Cardiac septum (tissue), 1 donor: Measurements from ENCODE around the gene C3. TPM values are rescaled to one million over a fixed set of nuclear protein-coding genes. Genes with fewer than 3 reads are reported as not detected.
A peak's percentile ranks its signal among the peaks of the same experiment; 100 is the strongest.
"Not testable (repeated sequence)": the region's sequence is repeated elsewhere in the genome, so short reads cannot be mapped to it uniquely, and the experiment has no call there.

Experiments used
- DNase-seq: peaks from one replicate; pipeline ENCODE4 v3.0.0-alpha.2; 2020; ENCODE audit warnings: low spot score
- intact Hi-C: fragments of 100-400 bp; cut with DNase I; formaldehyde crosslinking; loops from one replicate; pipeline ENCODE4 v1.14.0; 2022
- total RNA-seq: library from RNA; stranded (reverse); fragmentation: NEBNext Ultra II Directional; extraction: Animal tissue kit (Norgen Biotek cat#: 25700); gene quantifications from one replicate; pipeline ENCODE4 v1.2.1, GENCODE V29; 2021
- donor health status: DM: no; HTN: no; CAD: no.

Gene C3
- total RNA-seq, 1 donor from 2014 or later = 50.6 TPM

DNA sequence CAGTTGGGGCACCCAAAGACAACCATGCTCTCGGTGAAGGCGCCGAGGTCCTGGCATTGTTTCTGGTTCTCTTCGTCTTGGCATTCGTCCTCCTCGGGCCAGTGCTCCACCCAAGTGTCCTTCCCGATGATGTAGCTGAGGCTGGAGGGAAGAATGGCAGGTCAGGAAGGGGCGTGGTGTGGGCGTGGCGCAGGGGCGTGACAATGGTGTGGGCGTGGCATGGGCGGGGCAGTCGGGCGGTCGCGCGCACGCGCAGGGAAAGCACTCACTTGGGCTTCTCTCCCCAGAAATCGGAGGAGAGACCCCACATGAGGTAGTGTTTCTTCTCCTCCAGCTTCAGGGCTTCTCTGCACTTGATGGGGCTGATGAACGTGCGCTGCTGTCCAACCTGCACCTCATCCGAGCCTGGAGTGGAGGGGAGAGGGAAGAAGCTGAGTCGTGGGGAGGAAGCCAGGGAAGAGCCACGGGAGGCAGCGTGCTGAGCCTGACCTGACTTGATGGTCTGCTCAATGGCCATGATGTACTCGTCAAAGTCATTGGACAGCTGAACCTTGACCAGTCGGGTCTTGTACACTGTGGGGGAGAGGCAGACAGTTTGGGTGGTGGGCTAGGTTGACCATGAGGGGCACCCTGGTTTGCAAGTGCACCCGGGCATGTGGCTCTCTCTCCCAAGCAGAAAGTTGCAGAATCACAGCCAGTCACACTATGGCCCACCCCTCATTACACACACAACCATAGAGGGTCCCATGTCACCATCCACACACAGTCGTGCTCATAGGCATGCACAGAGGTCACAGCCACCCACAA is 42.4 kb downstream of the C3 start:
- intact Hi-C loops = no loop called here
- no peak for DNase-seq

DNA sequence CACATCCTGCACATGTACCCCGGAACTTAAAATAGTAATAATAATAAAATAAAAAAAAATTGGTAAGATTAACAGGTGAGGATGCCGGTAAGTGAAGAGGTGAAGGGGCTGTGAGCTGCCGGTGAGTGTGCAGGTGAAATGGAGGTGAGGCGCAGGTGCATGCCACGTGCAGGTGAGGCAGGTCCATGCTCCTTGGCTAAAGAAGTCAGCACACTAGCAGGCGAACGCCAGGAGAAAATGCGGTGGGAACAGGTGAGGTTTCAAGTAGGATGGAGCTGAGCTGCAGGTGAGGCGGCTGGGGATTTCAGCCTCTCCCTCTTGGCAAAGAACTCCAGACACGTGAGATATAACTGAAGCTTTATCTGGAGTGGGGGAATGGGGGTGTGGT is 43.0 kb downstream of the C3 start:
- intact Hi-C loops = no loop called here
- no peak for DNase-seq

DNA sequence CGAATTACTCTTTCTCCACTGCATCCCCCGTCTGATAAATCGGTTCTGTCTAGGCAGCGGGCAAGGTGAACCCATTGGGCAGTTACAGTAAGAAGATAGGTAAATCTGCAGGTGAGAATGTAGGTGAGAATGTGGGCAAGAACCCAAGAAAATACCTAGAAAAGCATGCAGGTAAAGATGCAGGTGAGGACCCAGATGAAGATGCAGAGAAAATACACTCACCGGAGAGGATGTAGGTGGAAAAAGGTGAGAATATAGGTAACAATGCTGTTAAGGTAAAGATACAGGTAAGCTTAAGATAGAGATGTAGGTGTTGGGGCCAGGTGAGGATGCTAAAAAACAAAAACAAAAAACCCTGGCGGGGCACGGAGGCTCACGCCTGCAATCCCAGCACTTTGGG is 44.2 kb downstream of the C3 start:
- no peak for DNase-seq
- intact Hi-C loops = no loop called here

DNA sequence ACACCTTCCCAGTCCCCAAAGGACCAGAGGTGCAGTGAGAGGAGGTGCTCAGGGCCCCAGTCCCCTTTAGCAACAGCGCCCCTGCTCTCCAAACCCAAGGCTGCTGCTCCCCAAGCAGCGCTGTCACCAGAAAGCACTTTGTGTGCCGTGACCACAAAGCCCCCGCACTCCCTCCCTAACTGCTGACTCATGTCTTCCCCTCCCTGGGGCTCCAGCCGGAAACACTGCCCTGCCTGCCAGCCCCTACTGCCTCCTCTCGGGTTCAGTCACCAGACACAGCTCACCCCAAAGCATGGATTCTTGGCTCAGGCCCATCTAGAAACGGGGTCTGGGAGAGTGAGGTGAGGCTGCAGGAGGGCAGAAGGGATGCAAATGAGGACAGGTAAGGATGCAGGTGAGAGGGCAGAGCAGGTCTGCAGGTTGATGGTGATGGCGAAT is 45.6 kb downstream of the C3 start:
- peak; percentile 86 for DNase-seq
- intact Hi-C loops = no loop called here

DNA sequence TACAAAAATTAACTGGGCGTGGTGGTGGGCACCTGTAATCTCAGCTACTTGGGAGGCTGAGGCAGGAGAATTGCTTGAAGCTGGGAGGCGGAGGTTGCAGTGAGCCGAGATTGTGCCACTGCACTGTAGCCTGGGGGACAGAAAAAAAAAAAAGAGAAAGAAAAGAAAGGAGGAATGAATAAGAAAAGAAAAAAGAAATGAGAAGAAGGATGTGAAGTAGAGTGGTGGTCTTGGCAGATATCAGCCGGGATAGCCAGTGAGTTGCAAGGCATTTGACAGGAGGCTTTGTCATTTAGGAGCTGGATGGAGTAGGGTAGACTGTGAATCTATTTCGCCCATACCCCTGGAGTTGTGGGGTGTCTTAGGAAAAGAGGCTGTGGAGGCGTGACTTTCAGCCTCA is 46.0 kb downstream of the C3 start:
- intact Hi-C loops, DNase-seq: not testable (repeated sequence)

DNA sequence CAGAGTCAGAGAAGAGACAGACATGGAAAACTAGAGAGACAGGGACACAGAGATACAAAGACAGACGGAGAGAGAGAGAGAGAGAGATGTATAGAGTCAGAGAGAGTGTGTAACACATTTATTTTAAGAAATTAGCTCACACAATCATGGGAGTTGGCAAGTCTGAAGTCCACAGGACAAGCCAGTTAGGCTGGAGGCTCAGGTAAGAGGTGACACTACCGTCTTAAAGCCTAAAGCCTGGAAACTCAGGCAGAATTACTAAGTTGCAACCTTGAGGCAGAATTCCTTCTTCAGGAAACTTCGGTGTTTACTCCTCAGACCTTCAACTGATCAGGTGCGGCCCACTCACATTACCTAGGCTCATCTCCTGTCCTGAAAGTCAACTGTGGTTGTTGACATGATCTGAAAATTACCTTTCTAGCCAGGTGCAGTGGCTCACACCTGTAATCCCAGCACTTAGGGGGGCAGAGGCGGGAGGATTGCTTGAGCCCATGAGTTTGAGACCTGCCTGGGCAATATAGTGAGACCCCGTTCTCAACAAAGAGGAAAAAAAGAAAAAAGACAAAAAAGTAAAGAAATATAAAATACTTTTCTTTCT is 47.7 kb downstream of the C3 start:
- no peak for DNase-seq
- intact Hi-C loops = no loop called here

DNA sequence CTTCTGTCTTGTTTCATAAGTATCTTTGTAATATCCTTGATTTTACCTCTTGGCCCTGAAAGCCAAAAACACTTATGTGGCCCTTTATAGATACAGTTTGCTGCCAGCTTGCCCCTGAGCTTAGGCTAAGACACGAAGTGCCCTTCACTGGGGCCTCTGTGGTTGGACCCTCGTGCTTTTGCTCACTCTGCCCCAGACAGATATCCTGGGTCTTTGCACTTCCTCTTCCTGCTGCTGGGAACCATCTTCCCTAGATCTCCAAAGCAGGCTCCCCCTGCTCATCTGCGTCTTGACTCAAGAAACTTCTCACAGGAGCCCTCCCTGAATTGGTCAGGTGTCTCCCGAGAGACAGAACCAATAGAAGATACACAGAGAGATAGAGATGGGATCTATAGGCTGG is 48.5 kb downstream of the C3 start:
- DNase-seq = no peak
- intact Hi-C loops = no loop called here

DNA sequence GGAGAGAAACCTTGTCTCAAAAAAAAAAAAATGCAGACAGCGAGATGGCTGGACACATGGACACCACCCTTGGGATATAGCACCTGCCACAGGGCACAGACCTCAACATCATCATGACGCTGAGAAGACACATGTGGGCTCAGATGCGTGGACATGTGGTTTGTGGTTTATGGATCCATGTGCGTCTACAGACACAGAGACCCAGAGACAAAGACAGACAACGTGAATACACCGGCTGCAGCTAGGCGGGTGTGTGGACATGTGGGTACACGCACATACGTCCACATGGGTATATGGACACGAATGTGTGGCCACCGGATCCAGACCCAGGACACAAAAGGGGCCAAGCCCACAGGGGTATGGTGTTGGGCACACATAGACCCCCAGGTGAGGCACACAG is 51.8 kb downstream of the C3 start:
- DNase-seq = no peak
- intact Hi-C loops = no loop called here

DNA sequence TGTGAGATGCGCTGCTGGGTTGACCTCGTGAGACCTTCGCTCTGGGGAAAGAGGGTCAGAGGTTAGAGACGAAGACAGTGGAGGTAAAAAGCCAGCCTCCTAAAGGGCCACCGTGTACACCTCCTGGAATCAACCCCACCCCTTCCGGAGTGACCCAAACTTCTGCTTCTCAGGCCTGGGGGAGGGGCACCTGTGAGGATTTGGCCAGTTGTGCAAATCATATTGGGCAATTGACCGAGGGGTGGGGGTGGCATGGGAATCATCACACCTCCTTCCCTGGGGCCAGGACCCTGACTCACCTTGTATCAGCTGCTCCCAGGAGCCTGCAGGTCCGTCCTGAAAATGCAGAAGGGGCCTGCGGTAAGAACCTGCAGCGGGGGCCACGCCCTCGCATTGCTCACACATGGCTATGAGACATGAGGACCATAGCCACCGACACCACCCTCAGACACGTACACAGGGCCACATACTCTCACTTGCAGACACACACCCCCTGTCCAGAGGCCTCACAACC is 53.3 kb downstream of the C3 start:
- intact Hi-C loops = no loop called here
- peak; percentile 92 for DNase-seq

DNA sequence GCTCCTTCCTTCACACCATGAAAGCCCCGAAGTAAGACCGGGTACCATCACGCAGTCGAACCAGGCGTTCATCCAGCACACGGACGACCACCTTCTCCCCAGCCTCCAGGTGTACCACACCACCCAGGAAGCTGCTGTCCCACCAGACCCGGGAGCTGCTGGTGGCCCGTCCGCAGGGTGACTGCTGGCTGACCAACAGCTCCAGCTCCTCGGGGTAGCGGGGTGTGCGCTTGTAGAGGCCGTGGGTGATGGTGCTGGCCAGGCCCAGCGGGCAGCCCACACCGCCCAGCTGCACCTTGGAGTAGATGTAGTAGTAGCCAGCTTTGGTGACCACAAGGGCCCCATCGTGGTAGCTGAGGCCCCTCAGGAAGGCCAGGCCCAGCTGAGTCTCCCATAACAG is 55.5 kb downstream of the C3 start:
- intact Hi-C loops = no loop called here
- DNase-seq = no peak

DNA sequence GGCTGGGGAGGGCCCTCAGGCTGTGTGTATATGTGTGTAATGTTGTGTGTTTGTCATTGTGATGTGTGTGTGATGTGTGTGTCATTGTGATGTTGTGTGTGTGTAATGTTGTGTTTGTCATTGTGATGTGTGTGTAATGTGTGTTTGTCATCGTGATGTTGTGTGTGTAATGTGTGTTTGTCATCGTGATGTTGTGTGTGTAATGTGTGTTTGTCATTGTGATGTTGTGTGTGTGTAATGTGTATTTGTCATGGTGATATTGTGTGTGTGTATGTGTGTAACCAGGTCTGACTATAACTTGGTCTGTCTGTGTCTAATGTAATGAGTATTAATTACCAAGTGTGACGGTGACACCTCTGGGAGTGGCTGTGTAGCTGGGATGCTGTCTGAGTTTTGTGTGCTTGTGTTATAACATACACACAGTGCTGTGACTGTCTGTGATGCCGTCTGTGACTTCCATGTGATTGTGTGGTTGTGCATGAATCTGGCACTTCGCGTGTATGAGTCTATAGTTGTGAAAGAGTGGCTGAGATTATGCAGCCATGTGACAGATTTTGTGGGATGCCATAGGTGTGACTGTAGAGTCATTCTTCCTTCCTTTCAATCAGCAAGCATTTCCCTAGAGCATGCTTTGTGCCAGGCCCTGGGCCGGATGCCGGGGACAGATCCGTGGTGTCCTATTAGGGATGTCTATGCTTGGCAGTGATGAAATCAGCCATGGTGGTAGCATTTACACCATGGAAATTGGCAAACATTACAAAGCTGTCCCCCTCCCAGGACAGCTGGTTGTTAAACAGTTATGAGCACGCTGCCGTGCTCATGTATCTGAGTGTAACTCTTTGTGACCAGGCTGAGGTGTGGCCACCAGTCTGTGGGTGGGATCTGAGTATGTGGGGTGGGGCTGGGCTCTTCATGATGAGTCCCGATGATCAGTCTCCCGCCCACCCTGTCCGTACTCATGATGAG is 56.9 kb downstream of the C3 start:
- no peak for DNase-seq
- intact Hi-C loops = no loop called here

DNA sequence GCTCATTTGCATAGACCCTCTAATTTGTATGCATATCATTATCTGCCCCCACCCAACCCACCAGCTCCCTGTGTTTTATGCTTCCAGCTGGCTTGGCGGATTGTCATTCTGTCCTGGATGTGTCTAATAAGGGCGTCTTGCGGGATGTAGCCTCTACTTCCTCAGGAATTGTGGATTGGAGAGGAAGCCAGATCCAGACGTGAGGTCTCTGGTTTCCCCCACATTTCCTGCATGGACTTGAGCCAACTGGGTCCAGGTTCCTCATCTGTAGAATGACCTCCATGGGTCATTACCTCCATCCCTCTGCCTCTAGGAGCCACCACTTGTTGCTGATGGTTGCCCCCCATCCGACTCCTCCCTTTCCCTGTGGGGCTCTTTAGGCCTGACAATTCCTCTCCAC is 57.7 kb downstream of the C3 start:
- no peak for DNase-seq
- intact Hi-C loops = no loop called here

DNA sequence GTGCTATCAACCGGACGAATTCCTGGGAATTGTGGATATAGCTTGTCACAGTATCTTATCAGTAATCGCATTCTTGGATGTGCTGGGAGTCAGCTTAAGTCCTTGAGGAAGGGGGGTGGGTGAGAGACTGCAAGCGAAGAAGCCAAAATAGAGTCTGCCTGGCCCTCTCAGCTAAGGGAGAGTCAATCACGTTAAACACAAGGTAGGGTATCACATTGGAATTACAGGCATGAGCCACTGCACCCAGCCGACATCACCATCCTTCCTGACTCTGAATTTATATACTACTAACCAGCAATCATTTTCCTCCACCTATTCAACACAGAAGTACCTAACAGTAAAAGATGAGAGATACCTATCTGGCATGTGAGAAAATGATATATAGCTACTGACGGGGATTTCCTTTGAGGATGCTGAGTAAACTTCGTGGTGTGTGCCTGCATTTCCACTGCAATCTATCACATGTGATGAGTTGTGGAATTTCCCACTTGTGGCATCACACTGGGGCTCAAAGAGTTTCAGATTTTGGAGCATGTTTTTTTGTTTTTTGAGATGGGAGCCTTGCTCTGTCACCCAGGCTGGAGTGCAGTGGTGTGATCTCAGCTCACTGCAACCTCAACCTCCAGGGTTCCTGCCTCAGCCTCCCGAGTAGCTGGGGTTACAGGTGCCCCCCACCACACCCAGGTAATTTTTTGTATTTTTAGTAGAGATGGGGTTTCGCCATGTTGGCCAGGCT is 58.8 kb downstream of the C3 start:
- DNase-seq, intact Hi-C loops: not testable (repeated sequence)

DNA sequence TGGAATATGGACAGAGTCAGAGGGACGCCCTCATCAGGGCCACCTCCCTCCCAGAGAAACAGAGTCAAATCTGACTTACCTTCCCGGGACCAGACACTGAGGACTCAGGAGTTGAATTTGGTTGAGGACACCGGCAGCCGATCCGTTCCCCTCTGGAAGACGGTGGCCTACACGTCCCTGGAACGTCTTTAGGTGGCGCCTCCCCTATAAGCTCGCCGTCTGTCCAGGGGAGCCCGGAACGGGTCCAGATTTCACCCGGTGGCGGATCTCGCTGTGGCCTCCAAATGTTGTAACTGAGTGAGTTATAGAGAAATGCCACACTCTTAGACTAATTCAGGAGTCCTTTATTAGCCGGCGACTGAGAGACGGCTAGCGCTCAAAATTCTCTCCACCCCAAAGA is 59.5 kb downstream of the C3 start:
- DNase-seq = no peak
- intact Hi-C loops = no loop called here

DNA sequence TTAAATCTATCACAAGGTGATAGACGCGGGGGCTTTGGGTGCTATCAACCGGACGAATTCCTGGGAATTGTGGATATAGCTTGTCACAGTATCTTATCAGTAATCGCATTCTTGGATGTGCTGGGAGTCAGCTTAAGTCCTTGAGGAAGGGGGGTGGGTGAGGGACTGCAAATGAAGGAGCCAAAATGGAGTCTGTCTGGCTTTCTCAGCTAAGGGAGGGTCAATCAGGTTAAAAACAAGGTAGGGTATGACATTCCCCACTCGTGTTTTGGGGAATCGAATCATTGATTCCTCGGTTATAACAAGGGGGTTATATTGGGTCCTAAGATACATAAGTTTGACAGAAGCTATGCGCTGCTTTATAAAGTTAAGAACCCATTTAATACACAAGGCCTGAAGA is 64.1 kb downstream of the C3 start:
- DNase-seq, intact Hi-C loops: not testable (repeated sequence)

DNA sequence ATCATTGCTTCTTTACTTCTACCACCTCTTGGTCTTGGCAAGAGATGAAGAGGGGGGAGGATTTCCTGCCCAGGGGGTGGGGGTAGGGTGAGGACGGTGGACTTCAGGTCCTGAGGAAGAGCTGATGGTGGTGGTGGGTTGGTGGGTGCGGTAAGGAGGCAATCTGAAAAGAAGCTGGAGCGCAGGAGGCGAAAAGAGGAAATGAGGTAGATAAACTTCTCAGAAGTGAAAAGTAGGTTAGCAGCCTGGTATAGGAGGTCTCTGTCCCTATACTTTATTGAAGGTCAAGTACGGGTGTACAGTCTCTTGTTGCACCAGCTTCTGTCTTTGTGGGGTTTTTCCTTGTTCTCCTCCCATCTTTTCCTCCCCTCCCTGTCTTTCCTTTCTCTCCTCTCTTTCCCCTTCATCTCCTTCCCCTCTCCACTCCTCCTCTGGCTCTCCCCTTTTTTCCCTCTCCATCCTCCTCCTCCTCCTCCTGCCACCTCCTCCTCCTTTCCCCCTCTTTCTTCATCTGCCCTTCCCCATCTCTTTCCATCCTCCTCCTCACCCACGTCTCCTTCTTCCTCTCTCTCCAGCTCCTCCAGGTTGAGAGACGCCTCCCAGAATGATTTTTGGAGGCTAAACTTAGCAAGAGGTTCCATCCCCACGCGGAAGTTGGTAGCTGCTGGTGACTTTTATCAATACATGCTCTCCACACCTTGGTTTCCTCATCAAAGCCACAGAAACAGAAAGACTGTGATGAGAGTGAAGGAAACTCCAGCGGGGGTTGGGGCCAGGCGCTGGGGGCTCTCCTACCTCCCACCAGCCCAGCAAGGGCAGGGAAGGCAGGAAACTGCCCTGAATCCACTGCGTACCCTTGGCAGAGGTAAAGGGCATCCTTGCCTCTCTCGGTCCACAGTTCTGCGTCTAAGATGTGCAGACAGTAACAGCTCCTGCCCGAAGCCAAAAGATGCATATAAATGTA is 65.8 kb downstream of the C3 start:
- DNase-seq = no peak
- intact Hi-C loops = no loop called here

DNA sequence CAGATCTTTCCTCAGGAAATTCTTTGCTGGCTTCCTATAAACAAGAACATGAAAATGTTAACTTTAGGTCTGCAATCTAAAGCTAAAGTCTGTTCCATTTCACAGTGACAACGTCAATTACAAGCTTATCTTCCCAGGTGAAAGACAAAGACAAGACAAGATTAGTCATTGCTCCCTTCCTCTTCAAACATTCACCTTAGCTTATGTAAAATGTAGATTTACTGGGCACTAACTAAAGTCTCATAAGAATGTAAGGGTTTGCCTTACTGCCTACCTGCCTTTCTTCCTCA is 67.7 kb downstream of the C3 start:
- DNase-seq = no peak
- intact Hi-C loops = no loop called here

DNA sequence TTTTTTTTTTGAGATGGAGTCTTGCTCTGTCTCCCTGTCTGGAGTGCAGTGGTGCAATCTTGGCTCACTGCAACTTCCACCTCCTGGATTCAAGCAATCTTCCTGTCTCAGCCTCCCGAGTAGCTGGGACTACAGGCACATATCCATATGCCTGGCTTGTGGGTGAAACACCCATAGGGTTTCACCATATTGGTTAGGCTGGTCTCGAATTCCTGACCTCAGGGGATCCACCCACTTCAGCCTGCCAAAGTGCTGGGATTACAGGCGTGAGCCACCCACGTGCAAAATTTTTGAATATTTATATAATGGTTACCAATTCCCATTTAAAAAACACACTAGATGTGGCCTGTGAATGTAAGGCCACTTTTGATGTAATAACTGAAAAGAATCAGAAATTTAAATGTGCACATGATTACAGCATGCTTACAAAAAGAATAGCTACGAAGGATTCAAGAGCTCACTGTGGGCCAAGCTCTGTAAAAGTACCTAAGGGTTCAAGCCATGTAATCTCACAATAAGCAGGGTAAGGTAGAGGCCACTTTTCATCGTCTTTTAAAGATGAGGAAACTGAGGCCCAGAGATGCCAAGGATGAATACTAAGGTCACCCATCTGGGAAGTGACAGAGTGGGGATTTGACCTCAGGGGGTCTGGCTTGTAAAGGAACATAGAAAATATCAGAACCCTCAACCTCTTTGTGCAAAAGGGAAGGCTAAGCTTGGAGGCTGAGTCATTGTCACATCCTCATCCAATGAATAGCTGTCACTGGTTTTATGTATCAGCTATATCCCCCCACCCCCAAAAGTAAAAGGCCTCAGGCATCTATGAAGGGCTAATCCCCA is 68.3 kb downstream of the C3 start:
- no peak for DNase-seq
- intact Hi-C loops = no loop called here
